BE2C (cell line): ENCODE results near the gene ZNF785.
"Not testable (repeated sequence)": the region's sequence is repeated elsewhere in the genome, so short reads cannot be mapped to it uniquely, and the experiment has no call there.

Experiments used
- DNase-seq: peaks from one replicate; pipeline ENCODE4 v3.0.0-alpha.2; 2020
- H3K27me3 ChIP-seq: fragments of 250-450 bp; sonication (Bioruptor Pico); 2 replicates; pipeline ENCODE4 v1.5.1; 2020; ENCODE audit warnings: mild to moderate bottlenecking
- H3K36me3 ChIP-seq: fragments of 250-450 bp; sonication (Bioruptor Pico); 2 replicates; pipeline ENCODE4 v1.5.1; 2020; ENCODE audit warnings: mild to moderate bottlenecking
- H3K4me1 ChIP-seq: fragments of 250-450 bp; sonication (Bioruptor Pico); 2 replicates; pipeline ENCODE4 v1.5.1; 2020
- H3K4me3 ChIP-seq: 2 replicates; pipeline ENCODE4 v1.5.1; 2011; ENCODE audit warnings: low read depth, low read length
- H3K9me3 ChIP-seq: fragments of 250-450 bp; sonication (Bioruptor Pico); 2 replicates; pipeline ENCODE4 v1.5.1; 2020
- TF ChIP-seq, protein P1 (sequence below): IDR thresholded peaks from 2 replicates; pipeline ENCODE4 v1.5.1; 2012; ENCODE audit warnings: mild to moderate bottlenecking, low read depth, low read length

The ZNF785 gene

DNA sequence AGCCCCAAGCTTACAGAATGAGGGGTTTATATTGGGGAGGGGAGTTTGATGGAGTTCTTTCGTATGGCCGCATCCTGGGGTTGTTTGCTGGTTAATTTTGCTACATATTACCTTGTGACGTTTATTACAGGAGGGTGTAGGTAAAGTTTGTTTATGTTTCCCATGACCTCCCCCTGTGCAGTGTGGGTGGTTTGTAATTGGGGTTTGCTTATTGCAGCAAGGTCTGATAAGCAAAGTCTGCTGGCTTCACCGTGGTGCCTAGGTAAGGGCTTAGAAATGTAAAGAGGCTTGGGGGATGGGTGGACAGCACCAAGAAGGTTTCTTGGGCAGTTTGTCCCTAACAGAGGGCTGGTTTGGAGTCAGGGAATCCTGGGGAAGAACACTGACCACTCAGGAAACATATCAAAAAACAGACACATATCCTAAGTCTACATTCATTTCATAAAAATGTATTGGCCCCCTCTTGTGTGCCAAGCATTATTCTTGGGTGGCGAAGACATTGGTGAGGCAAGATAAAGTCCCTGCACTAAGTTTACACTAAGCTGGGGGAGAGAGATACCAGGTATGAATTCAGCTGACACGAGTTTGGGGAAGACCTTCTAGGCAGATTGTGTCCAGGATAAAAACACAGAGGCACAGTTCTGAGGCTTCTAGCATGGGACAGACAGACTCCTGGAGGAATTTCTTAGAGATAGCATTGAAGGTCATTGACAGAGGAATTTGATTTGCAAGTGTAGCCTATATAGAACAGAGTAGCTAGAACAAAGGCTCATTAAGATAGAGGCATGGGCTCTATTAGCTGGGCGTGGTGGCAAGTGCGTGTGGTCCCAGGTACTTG, 36.9 kb downstream of the ZNF785 start:
- no peak for DNase-seq
- no peaks in the 10 kb centered on the region for H3K9me3 ChIP-seq
- H3K27me3 ChIP-seq, result no peaks in the 10 kb centered on the region

DNA sequence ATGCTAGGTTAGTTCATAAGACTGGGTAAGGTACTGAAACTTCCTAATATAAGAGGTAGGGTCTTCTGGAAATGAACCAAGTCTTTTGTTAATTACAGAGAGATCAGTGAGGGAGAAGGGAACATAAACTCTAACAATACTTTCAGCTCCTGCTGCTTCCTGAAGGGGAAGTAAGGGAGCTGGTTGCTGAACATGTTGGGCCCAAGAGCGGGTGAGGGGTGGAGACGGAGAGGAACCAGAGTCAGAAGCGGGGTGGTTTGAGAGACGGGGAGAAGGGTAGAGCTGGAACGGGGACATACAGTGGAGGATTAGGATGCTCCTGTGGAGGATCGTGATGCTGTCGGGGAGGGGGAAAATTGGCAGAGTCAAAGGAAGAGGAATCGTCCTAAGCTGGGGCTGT, 39.4 kb downstream of the ZNF785 start:
- no peaks in the 10 kb centered on the region for H3K27me3 ChIP-seq
- H3K9me3 ChIP-seq, result no peaks in the 10 kb centered on the region
- H3K4me1 ChIP-seq, result peaks cover 11% of the 10 kb centered on the region
- H3K36me3 ChIP-seq, result no peaks in the 10 kb centered on the region
- H3K4me3 ChIP-seq, result no peak overlapping the region
- no peak for DNase-seq
- TF ChIP-seq, protein P1, sequence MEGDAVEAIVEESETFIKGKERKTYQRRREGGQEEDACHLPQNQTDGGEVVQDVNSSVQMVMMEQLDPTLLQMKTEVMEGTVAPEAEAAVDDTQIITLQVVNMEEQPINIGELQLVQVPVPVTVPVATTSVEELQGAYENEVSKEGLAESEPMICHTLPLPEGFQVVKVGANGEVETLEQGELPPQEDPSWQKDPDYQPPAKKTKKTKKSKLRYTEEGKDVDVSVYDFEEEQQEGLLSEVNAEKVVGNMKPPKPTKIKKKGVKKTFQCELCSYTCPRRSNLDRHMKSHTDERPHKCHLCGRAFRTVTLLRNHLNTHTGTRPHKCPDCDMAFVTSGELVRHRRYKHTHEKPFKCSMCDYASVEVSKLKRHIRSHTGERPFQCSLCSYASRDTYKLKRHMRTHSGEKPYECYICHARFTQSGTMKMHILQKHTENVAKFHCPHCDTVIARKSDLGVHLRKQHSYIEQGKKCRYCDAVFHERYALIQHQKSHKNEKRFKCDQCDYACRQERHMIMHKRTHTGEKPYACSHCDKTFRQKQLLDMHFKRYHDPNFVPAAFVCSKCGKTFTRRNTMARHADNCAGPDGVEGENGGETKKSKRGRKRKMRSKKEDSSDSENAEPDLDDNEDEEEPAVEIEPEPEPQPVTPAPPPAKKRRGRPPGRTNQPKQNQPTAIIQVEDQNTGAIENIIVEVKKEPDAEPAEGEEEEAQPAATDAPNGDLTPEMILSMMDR, result no peak

More for the DNA sequence above, 36.9 kb downstream of the ZNF785 start:
- Histone ChIP-seq H3K4me1 (no peaks in the 10 kb centered on the region), H3K4me3 (no peak overlapping the region), H3K36me3 (peaks cover 5% of the 10 kb centered on the region; the same call in 1 of the 2 replicates)
- TF ChIP-seq, protein P1, result no peak

DNA sequence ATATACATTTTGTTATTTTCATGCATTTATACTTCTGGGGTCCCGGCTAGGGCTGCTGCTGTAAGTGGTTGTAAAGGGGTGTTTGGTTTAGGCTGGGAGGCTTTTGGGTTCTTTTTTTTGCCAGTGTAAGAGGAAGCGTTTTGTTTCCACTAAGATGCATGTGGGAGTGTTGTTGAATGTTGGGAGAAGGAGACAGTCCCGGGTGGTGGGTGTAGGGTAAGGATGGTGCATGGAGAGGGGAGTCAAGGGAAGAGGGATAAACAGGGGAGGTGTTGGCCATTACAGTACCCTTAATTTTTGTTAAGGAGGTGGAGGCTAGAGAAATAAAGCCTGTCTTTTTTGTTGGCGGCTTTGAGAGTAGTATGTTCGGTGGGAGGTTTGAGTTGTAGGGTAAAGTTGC, 42.4 kb downstream of the ZNF785 start:
- TF ChIP-seq, protein P1, result no peak
- no peaks in the 10 kb centered on the region for H3K27me3 ChIP-seq
- H3K9me3 ChIP-seq, result no peaks in the 10 kb centered on the region
- H3K4me1 ChIP-seq, result peaks cover 12% of the 10 kb centered on the region
- no peak overlapping the region for H3K4me3 ChIP-seq
- no peaks in the 10 kb centered on the region for H3K36me3 ChIP-seq
- DNase-seq, result no peak

DNA sequence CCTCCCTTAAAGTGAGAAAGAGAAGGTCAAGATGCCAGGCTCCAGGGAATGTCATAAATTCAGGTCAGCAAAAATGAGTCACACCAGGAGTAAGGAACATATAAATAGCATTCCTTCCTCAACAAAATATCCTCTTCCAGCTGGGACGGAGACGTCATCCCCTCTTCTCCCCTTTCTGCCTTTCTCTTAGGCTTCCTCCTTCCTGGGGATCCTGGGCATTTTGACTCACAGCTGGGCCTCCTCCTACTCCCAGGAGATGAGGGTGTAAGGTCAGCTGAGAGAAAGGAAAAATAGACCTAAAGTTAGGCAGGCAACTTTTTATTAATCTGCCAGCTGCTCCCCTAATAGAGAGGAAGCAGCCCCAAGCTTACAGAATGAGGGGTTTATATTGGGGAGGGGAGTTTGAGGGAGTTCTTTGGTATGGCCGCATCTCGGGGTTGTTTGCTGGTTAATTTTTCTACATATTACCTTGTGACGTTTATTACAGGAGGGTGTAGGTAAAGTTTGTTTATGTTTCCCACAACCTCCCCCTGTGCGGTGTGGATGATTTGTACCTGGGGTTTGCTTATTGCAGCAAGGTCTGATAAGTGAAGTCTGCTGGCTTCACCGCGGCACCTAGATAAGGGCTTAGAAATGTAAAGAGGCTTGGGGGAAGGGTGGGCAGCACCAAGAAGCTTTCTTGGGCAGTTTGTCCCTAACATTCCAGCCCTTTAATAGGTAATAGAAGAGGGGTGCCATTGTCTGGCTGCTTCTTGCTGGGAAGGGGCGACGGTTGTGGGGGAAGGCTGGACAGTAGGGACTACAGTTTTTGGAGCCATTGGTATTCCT, 43.8 kb downstream of the ZNF785 start:
- no peak for DNase-seq
- no peaks in the 10 kb centered on the region for H3K36me3 ChIP-seq
- peaks cover 12% of the 10 kb centered on the region for H3K4me1 ChIP-seq
- TF ChIP-seq, protein P1, result no peak
- H3K4me3 ChIP-seq, result no peak overlapping the region
- H3K9me3 ChIP-seq, result no peaks in the 10 kb centered on the region
- H3K27me3 ChIP-seq, result no peaks in the 10 kb centered on the region

DNA sequence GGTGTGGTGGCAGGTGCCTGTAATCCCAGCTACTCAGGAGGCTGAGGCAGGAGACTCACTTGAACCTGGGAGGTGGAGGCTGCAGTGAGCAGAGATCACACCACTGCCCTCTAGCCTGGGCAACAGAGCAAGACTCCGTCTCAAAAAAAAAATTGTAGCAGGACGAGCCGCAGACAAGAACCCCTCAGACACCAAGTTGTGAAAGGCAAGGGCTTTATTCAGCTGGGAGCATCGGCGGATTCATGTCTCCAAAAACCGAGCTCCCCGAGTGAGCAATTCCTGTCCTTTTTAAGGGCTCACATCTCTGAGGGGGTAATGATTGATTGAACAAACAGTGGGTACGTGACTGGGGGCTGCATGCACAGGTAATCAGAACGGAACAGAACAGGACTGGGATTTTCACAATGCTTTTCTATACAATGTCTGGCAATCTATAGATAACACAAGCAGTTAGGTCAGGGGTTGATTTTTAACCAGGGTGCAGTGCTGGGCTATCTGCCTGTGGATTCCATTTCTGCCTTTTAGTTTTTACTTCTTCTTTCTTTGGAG, 44.5 kb downstream of the ZNF785 start:
- DNase-seq, H3K36me3 ChIP-seq, H3K27me3 ChIP-seq, H3K4me3 ChIP-seq, H3K9me3 ChIP-seq: not testable (repeated sequence)
- peaks cover 12% of the 10 kb centered on the region for H3K4me1 ChIP-seq

DNA sequence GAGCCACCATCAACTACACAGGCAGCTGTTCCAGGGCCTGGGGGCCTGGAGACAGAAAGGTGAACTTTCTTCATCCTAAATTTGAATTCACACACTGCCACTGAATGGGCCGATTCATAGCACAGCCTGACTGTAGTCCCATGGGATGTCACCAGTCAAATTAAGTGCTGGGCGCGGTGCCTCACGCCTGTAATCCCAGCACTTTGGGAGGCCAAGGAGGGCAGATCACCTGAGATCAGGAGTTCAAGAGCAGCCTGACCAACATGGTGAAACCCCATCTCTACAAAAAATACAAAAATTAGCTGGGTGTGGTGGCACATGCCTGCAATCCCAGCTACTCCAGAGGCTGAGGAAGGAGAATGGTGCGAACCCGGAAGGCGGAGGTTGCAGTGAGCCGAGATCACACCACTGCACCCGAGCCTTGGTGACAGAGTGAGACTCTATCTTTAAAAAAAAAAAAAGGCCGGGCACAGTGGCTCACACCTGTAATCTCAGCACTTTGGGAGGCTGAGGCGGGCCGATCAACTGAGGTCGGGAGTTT, 45.4 kb downstream of the ZNF785 start:
- H3K36me3 ChIP-seq, DNase-seq, H3K27me3 ChIP-seq, H3K9me3 ChIP-seq, H3K4me3 ChIP-seq: not testable (repeated sequence)
- H3K4me1 ChIP-seq, result peaks cover 20% of the 10 kb centered on the region
